Measurements from ENCODE around the gene PIGU. TPM values are rescaled to one million over a fixed set of nuclear protein-coding genes. Genes with fewer than 3 reads are reported as not detected.
"Not testable (repeated sequence)": the region's sequence is repeated elsewhere in the genome, so short reads cannot be mapped to it uniquely, and the experiment has no call there.

Gene PIGU
- total RNA-seq, 4 donors from 2014 or later: 5.1 to 16.4 (median 8.5) TPM

GRCh38 chr20:34716921-34717229 lies 40.0 kb upstream of the PIGU start:
- no peak for DNase-seq (ENCODE audit: low spot score in 2 of 2)
- intact Hi-C loops (cut with DNase I; ENCODE audit: low total_unique reads): no loop called here

GRCh38 chr20:34715384-34715783 lies 38.5 kb upstream of the PIGU start:
- intact Hi-C loops (cut with DNase I; ENCODE audit: low total_unique reads): no loop called here
- TF ChIP-seq, protein P1, sequence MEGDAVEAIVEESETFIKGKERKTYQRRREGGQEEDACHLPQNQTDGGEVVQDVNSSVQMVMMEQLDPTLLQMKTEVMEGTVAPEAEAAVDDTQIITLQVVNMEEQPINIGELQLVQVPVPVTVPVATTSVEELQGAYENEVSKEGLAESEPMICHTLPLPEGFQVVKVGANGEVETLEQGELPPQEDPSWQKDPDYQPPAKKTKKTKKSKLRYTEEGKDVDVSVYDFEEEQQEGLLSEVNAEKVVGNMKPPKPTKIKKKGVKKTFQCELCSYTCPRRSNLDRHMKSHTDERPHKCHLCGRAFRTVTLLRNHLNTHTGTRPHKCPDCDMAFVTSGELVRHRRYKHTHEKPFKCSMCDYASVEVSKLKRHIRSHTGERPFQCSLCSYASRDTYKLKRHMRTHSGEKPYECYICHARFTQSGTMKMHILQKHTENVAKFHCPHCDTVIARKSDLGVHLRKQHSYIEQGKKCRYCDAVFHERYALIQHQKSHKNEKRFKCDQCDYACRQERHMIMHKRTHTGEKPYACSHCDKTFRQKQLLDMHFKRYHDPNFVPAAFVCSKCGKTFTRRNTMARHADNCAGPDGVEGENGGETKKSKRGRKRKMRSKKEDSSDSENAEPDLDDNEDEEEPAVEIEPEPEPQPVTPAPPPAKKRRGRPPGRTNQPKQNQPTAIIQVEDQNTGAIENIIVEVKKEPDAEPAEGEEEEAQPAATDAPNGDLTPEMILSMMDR (IDR thresholded peaks at IDR 0.05): no peak
- no peak for TF ChIP-seq POLR2A (IDR thresholded peaks at IDR 0.05)
- no peak overlapping the region for H3K4me3 ChIP-seq (ENCODE audit: low read depth, poor library complexity, severe bottlenecking)
- WGBS, 2 donors: 84 to 86% methylated on average over 4 of the region's 4 CpGs
- DNase-seq (ENCODE audit: low spot score in 2 of 2): no peak

More at GRCh38 chr20:34716921-34717229, 40.0 kb upstream of the PIGU start:
- TF ChIP-seq, protein P1 (IDR thresholded peaks at IDR 0.05): no peak
- no peak for TF ChIP-seq POLR2A (IDR thresholded peaks at IDR 0.05)
- WGBS, 2 donors: 98% methylated on average over 2 of the region's 2 CpGs
- H3K4me3 ChIP-seq (ENCODE audit: low read depth, poor library complexity, severe bottlenecking): no peak overlapping the region

- WGBS, 2 donors: 93 to 95% methylated on average over 10 of the region's 10 CpGs
- intact Hi-C loops (cut with DNase I; ENCODE audit: low total_unique reads); H3K4me3 ChIP-seq (ENCODE audit: low read depth, poor library complexity, severe bottlenecking): not testable (repeated sequence)
- peak in 1 of 2 donors; percentile 63 for DNase-seq (ENCODE audit: low spot score in 2 of 2)
These were observed 37.1 kb upstream of the PIGU start for GRCh38 chr20:34713944-34714515.

DNA sequence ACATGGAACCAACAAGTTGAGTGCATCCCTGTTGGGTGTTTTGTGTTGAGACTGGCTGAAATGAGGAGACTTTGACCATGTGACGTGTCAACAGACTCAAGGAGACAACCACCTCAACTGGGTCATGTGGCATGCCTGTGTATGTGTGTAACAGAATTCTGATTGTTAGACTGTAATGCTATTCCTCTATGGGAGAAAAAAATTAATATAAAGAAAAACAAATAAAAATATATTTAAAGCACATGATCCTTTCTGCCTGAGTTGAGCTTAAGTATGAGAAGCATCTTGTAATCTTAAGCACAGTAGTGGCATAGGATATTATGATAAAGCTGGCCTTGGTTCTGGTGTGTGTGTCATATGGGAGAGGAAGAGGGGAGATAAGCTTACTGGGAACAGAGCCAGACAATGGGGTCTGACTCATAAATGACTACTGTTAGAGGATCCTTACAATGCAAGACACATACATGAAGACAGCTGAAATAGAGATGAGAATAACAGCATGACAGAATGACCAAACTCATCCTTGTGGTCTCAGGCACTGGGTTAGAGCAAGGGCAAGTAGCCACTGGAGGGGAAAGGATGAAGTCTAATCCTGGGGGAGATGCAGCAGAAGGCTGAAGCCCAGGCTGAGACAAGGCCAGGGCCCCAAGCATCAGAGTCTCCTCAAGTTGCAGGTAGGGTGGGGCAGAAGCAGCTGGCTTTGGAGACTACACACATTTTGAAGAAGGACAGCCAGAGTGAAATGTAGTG lies 36.5 kb upstream of the PIGU start:
- no peak overlapping the region for H3K4me3 ChIP-seq (ENCODE audit: low read depth, poor library complexity, severe bottlenecking)
- WGBS, 2 donors: 91% methylated on average over 1 of the region's 1 CpG
- TF ChIP-seq, protein P1 (IDR thresholded peaks at IDR 0.05): no peak
- TF ChIP-seq POLR2A (IDR thresholded peaks at IDR 0.05): no peak
- DNase-seq (ENCODE audit: low spot score in 2 of 2): peak in 1 of 2 donors; percentile 45
- intact Hi-C loops (cut with DNase I; ENCODE audit: low total_unique reads): no loop called here

DNA sequence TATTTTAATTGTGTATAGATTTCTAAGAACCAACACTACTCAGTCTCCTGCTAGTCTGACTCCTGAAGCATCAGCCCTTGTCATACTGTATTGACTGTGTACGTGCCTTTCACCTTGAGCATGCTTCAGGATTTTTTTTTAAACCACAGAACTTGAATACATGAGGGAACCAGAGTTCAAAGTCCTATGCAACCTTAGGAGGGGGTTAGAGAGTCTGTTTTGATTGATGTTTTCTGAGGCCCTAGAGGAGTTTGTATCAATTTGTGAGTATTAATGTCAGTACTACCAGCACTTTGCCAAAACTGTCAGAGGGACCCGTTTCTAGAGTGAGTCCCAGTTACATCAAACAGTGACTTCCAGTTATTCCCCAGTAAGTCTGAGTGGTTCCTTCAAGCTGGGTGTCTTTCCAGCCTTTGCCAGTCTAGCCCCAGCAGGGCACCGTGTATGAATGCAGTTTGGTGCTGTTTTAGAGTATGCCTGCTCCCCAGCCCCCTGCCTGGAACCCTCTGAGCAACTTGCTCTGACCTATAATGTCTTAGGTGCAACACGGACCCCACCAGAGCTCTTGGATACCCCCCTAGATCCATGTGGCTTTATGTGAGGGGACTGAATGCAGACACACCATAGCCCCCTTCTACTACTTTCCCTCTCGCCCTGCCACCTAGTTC lies 35.8 kb upstream of the PIGU start:
- WGBS, 2 donors: 69 to 75% methylated on average over 5 of the region's 5 CpGs
- intact Hi-C loops (cut with DNase I; ENCODE audit: low total_unique reads): no loop called here
- TF ChIP-seq, protein P1 (IDR thresholded peaks at IDR 0.05): no peak
- TF ChIP-seq POLR2A (IDR thresholded peaks at IDR 0.05): no peak
- peak in 1 of 2 donors; percentile 81 for DNase-seq (ENCODE audit: low spot score in 2 of 2)
- H3K4me3 ChIP-seq (ENCODE audit: low read depth, poor library complexity, severe bottlenecking): no peak overlapping the region

DNA sequence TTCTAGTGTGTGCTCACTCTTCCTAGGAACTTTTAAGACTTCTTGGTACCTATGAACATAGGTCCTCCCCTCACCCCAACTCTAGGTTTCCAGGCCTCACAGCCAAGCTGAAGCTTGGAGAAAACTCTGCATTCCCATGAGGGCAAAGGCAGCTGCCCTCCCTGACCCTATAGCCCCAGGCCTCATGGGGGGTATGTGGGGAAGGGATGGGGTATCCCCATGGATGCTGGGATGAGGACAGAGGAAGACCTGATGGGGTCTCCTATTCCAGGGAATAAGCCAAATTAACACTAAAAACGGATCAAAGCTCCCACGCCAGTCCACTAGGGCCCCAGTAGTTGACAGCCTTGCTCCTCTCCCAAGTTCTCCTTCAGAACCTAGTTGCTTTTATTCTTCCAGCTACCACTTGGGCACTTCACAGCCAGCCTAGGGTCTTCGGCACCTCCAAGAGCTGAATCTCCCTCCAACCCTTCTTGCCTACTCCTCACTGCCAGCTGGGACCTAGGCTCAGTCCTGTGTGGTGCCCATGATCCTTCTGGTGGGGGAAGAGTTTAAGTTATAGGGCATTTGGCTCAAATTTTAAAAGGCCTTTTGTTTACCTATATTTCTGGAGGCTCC lies 35.0 kb upstream of the PIGU start:
- WGBS, 2 donors: 93% methylated on average over 3 of the region's 3 CpGs
- TF ChIP-seq, protein P1 (IDR thresholded peaks at IDR 0.05): no peak
- no peak for TF ChIP-seq POLR2A (IDR thresholded peaks at IDR 0.05)
- DNase-seq (ENCODE audit: low spot score in 2 of 2): peak in 1 of 2 donors; percentile 50
- no peak overlapping the region for H3K4me3 ChIP-seq (ENCODE audit: low read depth, poor library complexity, severe bottlenecking)
- intact Hi-C loops (cut with DNase I; ENCODE audit: low total_unique reads): no loop called here

Data from lower leg skin (tissue), 4 donors.